Measurements from ENCODE around the gene KLF16. TPM values are rescaled to one million over a fixed set of nuclear protein-coding genes. Genes with fewer than 3 reads are reported as not detected.
A peak's percentile ranks its signal among the peaks of the same experiment; 100 is the strongest.

KLF16 gene
- total RNA-seq, 2 experiments from 2014 or later = 83.8 to 89.2 TPM

DNA sequence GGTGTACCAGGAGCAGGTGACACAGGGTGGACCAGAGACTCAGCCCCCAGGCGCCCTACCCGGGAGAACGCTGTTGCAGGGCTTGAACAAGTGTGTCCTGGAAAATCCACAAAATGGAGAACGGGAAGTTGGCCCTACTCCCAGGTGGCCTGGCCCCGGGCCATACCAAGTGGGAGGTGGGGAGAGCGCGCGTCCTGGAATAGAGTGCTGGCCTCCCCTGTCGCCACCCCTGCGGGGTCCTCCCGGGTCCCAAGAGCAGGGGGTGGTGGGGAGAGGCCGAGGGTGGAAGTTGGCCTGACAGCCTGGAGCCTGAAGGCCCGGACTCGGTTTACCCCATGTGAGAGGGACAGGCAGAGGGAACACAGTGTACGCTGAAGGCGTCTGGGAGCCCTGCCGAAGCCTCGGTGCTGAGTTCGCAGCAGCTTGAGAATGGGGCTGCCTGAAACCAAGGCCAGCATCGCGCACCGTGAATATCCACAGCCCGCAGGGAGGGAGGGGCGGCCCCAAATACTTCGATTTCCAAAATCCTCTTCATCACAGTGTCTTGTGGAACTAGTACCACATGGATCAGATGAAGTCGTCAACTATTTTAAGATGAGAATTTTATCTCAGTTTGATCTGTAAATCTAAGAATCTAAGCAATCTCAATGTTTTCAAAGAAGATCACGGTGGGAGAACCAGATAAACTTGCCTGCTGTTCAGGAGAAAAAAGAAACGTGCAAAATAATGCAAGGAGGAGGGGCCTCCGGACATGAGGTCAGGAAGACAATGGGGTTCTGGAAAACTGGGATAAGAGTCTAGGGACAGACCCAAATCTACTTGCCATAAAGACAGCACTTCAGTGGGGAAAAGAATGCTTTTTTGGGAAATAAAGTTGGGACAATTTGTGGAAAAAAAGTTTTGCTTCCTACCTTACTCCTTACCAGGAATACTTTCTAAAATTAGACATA lies 10.4 kb upstream of the KLF16 start:
- Histone ChIP-seq H3K4me1 (ENCODE audit: insufficient read depth, low read length) (peaks cover 38% of the 10 kb centered on the region), H3K27me3 (ENCODE audit: control insufficient read depth in 1 of 2, insufficient read depth in 2 of 2, low read length in 2 of 2) (no peaks in the 10 kb centered on the region), H3K27ac (ENCODE audit: low read depth in 1 of 2, low read length in 2 of 2) (peak overlapping the region; percentile 2 to 93), H3K36me3 (ENCODE audit: insufficient read depth, low read length) (peaks cover 28% of the 10 kb centered on the region), H3K4me3 (ENCODE audit: low read length) (peak overlapping the region; percentile 98), H3K9me3 (ENCODE audit: control insufficient read depth in 1 of 2, insufficient read depth in 1 of 2, low read length in 2 of 2) (no peaks in the 10 kb centered on the region)
- Mint-ChIP-seq H3K27me3 (no peaks in the 10 kb centered on the region), H3K36me3 (ENCODE audit: low read depth) (peaks cover 34% of the 10 kb centered on the region), H3K27ac (peak overlapping the region; percentile 91), H3K9me3 (no peaks in the 10 kb centered on the region), H3K4me1 (ENCODE audit: low read depth) (peaks cover 23% of the 10 kb centered on the region), H3K4me3 (peak overlapping the region; percentile 91)
- ChIA-PET POLR2A (interaction anchor here (3.4 kb wide), 1 partner anchor 8 kb away, joined by 41 read pairs; no protein-coding TSS in a partner anchor), CTCF (interaction anchor here (0.8 to 2.7 kb wide), 4 partner anchors 9 to 57 kb away, joined by 3 to 23 read pairs (median 3); partner anchors contain the start of genes ADAT3 and SCAMP4)
- DNase-seq (peak in 1 of 14 experiments; percentile 36), ATAC-seq (ENCODE audit: poor library complexity) (no peak)
- no peak for TF ChIP-seq CTCF (IDR thresholded peaks at IDR 0.05)
- intact Hi-C loops (cut with DNase I, micrococcal nuclease) = loop anchor here in 1 of 2 experiments (1.0 to 2.0 kb wide), 2 partner anchors 9 to 31 kb away; partner anchors contain the start of genes ADAT3 and SCAMP4

DNA sequence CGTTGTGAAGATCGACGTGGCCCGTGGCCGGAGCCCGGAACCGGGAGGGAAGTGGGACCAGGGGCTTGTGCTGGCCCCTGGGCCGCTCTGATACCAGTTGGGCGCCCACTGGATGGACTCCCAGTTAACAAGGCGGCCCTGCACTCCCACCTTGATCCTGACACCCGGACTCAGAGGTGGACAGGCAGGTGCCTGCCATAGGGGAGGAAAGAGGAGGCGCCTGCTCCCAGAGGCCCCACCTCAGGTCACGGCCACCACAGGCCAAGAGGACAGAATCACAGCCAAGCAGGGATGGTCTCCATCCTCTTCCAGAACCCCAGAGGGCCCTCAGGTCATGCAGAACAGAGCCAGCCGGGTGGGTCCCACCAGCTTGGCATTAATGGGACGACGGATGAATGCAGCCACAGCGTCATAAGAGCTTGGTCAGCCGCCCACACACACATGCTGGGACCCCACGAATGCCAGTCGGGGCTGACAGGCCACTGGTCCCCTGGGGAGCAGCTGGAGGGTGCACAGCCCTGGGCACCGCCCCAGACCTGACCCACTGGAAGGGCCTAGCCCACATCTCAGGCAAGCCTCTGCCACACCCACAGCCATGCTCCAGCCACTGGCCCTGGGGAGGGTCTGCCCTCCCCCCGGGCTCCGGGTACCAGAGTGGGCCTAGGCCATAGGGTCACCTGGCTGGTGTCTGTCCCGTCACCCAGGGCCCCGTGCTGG lies 9.6 kb upstream of the KLF16 start:
- Mint-ChIP-seq H3K9me3 (no peaks in the 10 kb centered on the region), H3K4me3 (peak overlapping the region; percentile 51), H3K36me3 (ENCODE audit: low read depth) (peaks cover 38% of the 10 kb centered on the region), H3K27ac (peak overlapping the region; percentile 27), H3K27me3 (no peaks in the 10 kb centered on the region), H3K4me1 (ENCODE audit: low read depth) (peaks cover 26% of the 10 kb centered on the region)
- Histone ChIP-seq H3K4me1 (ENCODE audit: insufficient read depth, low read length) (peaks cover 38% of the 10 kb centered on the region), H3K27ac (ENCODE audit: low read depth in 1 of 2, low read length in 2 of 2) (no peak overlapping the region), H3K4me3 (ENCODE audit: low read length) (no peak overlapping the region), H3K9me3 (ENCODE audit: control insufficient read depth in 1 of 2, insufficient read depth in 1 of 2, low read length in 2 of 2) (no peaks in the 10 kb centered on the region), H3K27me3 (ENCODE audit: control insufficient read depth in 1 of 2, insufficient read depth in 2 of 2, low read length in 2 of 2) (no peaks in the 10 kb centered on the region), H3K36me3 (ENCODE audit: insufficient read depth, low read length) (peaks cover 28% of the 10 kb centered on the region)
- DNase-seq (no peak), ATAC-seq (ENCODE audit: poor library complexity) (no peak)
- ChIA-PET CTCF (interaction anchor here (0.6 kb wide), 1 partner anchor 30 kb away, joined by 3 read pairs; no protein-coding TSS in a partner anchor), POLR2A (no interaction called here)
- intact Hi-C loops (cut with DNase I, micrococcal nuclease) = no loop called here
- TF ChIP-seq CTCF (IDR thresholded peaks at IDR 0.05) = no peak

DNA sequence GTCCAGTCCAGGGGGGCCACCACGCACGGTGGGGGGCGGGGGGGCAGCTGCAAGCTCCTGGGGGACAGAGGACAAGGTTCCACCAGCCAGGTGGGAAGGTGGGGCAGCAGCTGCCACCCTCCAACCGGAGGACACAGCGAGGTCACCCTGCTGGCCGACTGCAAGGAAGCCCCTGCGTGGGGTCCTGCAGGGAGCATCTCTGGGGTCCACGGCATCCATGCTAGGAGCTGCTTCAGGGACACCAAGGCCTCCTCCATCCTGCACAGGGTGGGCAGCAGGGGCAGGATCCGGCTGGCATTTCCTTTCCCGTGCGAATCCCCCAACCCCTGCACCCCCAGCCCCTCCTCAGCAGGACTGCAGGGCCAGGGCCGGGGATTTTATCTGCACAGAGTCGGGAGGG lies 8.3 kb upstream of the KLF16 start:
- Histone ChIP-seq H3K4me1 (ENCODE audit: insufficient read depth, low read length) (peaks cover 36% of the 10 kb centered on the region), H3K27ac (ENCODE audit: low read depth in 1 of 2, low read length in 2 of 2) (no peak overlapping the region), H3K9me3 (ENCODE audit: control insufficient read depth in 1 of 2, insufficient read depth in 1 of 2, low read length in 2 of 2) (no peaks in the 10 kb centered on the region), H3K4me3 (ENCODE audit: low read length) (no peak overlapping the region), H3K27me3 (ENCODE audit: control insufficient read depth in 1 of 2, insufficient read depth in 2 of 2, low read length in 2 of 2) (no peaks in the 10 kb centered on the region), H3K36me3 (ENCODE audit: insufficient read depth, low read length) (peaks cover 28% of the 10 kb centered on the region)
- CTCF ChIA-PET = no interaction called here
- Mint-ChIP-seq H3K27ac (no peak overlapping the region), H3K9me3 (no peaks in the 10 kb centered on the region), H3K36me3 (ENCODE audit: low read depth) (peaks cover 45% of the 10 kb centered on the region), H3K27me3 (no peaks in the 10 kb centered on the region), H3K4me1 (ENCODE audit: low read depth) (peaks cover 31% of the 10 kb centered on the region), H3K4me3 (no peak overlapping the region)
- no peak for TF ChIP-seq CTCF (IDR thresholded peaks at IDR 0.05)
- DNase-seq (no peak), ATAC-seq (ENCODE audit: poor library complexity) (no peak)
- POLR2A ChIA-PET = no interaction called here
- intact Hi-C loops (cut with DNase I, micrococcal nuclease) = no loop called here
